GM12801 (cell line): ENCODE results near the gene CHPF.

ENCODE experiments used
- TF ChIP-seq, protein P1 (sequence below): IDR thresholded peaks from one replicate; pipeline ENCODE4 v1.5.1; 2011; ENCODE audit warnings: control low read depth; ENCODE audit not compliant: insufficient read length; ENCODE audit errors: extremely low read depth

The CHPF gene

DNA sequence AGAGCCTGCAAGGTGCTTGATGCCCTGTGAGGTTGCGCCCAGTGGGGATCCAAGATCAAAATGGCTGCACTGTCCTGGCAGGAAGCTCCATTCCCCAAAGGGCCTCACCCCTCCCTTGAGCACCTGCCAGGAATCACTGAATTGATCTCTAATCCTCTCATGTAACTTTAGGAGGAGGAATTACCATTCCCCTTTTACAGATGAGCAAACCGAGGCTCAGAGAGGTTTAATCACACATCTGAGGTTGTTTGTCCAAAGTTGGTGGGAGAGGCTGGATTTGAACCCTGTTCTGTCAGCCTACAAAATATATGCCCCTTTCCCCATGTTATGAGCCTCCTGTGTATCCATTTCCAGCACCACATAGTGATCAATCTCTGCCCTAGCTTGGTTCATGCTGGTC lies 18.8 kb downstream of the CHPF start:
- TF ChIP-seq, protein P1, sequence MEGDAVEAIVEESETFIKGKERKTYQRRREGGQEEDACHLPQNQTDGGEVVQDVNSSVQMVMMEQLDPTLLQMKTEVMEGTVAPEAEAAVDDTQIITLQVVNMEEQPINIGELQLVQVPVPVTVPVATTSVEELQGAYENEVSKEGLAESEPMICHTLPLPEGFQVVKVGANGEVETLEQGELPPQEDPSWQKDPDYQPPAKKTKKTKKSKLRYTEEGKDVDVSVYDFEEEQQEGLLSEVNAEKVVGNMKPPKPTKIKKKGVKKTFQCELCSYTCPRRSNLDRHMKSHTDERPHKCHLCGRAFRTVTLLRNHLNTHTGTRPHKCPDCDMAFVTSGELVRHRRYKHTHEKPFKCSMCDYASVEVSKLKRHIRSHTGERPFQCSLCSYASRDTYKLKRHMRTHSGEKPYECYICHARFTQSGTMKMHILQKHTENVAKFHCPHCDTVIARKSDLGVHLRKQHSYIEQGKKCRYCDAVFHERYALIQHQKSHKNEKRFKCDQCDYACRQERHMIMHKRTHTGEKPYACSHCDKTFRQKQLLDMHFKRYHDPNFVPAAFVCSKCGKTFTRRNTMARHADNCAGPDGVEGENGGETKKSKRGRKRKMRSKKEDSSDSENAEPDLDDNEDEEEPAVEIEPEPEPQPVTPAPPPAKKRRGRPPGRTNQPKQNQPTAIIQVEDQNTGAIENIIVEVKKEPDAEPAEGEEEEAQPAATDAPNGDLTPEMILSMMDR = no peak

DNA sequence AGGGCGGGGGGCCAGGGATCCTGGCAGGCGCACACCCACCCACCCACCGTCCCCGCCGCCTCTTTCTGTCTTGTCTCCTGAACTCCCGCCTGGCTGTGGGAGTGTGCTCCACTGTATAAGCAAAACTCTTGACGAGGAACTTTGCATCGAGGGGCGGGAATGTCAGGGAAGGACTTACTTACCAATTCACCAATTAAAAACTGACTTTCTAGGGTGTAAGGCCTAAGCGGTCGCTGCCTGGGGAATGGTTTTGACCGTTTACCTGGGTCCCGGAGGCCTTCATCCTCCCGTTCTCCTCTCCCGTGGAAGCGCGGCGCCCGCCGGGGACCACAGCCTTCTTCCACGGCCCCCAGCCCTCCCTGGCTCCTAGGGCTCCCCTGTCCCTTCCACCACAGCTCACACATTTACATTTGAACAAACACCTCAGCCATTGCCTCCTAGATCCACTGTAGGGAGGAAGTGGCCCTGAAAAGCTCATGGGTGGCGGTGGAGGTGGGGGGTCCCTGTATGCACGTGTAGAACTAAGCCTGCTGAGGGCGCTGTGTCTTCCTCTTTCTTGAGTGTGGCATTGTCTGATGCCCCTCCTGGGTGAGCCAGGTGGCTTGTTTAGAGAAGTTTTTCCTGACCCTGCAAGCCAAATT lies 20.5 kb downstream of the CHPF start:
- TF ChIP-seq, protein P1 = no peak

DNA sequence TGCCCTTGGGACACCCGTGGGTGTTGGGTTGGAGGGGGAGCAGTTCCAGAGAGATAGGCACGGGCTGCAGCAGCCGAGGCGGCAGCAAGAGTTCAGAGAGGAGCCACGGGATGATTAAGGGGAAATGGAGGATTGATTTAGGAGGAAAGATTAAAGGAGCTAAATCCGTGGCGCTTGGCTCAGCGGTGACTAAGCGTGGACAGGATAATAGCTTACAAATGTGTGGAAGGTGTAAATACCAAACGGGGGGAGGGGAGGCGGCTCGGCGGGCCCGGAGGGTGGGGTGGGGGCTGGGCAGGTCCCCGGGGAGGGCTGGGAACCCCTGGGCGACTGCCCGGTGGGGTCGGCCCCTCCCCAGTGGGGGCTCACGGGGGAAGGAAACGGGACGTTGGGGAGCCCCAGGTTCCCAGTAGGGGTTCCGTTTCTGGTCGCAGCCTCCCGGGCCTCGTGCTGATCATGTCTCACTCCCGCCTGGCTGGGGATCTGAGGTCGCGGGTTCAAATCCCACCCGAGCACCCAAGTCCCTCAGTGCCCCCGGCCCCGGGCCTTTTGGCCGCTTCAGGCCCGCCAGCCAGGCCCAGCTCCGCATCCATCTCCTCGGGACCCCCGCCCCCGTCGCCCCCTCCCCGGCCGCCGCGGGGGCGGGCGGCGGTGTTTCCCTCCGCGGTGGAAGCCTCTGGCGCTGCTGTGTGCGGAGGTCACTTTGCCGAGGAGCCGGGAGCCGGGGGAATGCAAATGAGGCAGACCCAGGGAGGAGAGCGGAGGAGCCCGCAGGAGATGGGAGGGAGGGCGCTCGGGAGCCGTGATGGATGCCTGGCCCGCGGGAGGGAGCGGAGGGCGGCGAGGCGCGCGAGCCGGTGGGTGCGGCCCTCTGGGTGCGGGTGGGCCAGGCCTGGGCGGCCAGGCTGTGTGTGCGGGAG lies 21.2 kb downstream of the CHPF start:
- TF ChIP-seq, protein P1 = no peak

DNA sequence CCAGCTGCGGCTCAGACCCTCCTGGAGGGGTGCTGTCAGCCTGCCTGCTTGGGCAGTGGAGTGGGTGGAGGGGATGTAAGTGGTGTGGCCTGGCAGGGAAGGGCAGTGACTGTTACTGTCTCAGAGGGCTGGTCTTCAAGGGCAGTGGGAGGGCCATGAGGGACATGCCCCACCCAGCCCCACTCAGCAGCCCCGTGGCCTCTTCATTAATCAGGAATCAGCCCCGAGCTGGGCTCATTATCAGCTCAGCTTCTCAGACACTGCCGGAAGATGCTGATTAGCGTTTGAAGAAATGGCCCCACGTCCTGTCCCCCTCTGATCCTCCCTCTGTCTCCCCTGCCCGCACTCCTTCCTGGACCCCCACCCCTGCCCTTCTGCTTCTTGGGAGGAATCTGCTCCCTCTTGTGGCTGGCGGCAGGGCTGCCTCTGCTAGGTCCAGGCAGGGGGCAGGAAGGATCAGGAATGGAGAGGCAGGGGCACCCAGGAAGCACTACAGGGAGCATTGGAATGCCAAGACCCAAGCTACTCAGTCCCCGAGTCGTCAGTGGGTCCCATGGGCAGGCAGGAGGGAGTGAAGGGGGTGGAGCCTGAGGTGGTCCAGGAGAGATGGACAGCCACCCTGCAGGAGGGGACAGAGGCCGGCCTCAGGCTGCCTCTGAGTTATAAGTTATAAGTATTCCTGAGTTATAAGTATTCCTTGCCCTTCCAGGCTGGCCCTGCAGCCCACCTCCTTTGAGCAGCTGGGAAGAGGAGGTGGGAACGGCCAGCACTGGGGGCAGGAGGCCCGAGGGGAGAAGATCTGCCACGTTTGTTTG lies 22.3 kb downstream of the CHPF start:
- TF ChIP-seq, protein P1 = no peak

DNA sequence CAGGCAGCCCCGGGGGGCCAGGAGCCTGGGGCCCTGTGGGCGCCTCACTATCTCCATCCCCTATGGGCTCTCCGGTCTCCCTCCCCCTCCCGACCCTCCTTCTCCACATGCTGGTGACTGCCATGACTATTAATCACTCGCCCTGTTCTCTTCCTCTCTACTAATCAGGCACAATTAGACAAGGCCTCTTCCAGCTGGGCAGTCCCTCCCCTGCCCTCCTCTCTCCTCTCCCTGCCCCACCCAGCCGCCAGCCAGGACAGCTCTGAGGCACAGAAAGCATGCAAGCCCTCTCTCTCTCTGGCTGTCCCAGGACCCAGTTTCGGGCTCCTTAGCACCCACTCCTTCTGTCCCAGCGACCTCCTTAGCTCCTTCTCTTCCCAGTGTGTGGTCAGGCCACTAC lies 23.5 kb downstream of the CHPF start:
- TF ChIP-seq, protein P1 = no peak

DNA sequence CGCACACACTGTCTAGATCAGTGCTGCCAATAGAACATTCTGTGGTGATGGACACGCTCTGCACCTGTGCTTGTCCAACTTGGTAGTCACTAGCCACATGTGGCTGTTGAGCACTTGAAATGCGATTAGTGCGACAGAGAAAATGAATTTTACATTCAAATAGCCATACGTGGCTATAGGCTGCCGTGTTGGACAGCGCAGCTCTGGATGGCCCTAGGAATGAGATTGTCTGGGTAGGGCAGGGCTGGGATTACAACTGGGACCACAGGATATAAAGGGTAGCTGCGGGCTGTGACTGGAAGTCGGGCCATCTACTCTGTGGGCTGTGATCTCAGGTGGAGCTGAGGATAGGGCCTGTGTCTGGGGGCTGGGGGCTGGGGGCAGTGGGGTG lies 24.1 kb downstream of the CHPF start:
- TF ChIP-seq, protein P1 = no peak
